SU-DHL-6 (cell line): Measurements from ENCODE around the gene BRINP2.

Experiments used
- CTCF ChIP-seq: fragments of 200-600 bp; sonication (generic); IDR thresholded peaks from one replicate; pipeline ENCODE4 v1.5.1; 2017; ENCODE audit warnings: antibody characterized with exemption, mild to moderate bottlenecking, low read length, moderate library complexity; ENCODE audit not compliant: insufficient read depth, poor library complexity, severe bottlenecking
- EZH2phosphoT487 ChIP-seq: fragments of 200-600 bp; sonication (generic), shearing (Covaris generic); conservative IDR thresholded peaks from 2 replicates; pipeline ENCODE4 v1.6.1; 2018; ENCODE audit warnings: mild to moderate bottlenecking, antibody characterized with exemption, low read length, moderate library complexity, mixed read lengths

- TF ChIP-seq CTCF (no peak), EZH2phosphoT487 (no peak)
Observed at GRCh38 chr1:177239792-177240191, 69.0 kb downstream of the BRINP2 start.
